Lower lobe of right lung (tissue), 2 donors: ENCODE data around the gene INTS6. TPM values are rescaled to one million over a fixed set of nuclear protein-coding genes. Genes with fewer than 3 reads are reported as not detected.

Experiments used
- ATAC-seq, 2 donors: fragments of 200-7000 bp; cut with Tn5 transposase; one replicate each; pipeline ENCODE4 v1.9.1; 2020 to 2022; ENCODE audit warnings: mild to moderate bottlenecking in 2 of 2, moderate library complexity in 2 of 2
- DNase-seq: peaks from one replicate; pipeline ENCODE4 v3.0.0-alpha.2; 2020
- H3K27ac ChIP-seq: fragments of 200-600 bp; one replicate; pipeline ENCODE4 v1.8.0; 2022
- H3K27me3 ChIP-seq: fragments of 200-600 bp; one replicate; pipeline ENCODE4 v1.8.0; 2022; ENCODE audit warnings: low read depth
- H3K36me3 ChIP-seq: fragments of 200-600 bp; one replicate; pipeline ENCODE4 v1.8.0; 2022; ENCODE audit warnings: mild to moderate bottlenecking
- H3K4me1 ChIP-seq: fragments of 200-600 bp; one replicate; pipeline ENCODE4 v1.8.0; 2022
- H3K4me3 ChIP-seq: fragments of 200-600 bp; one replicate; pipeline ENCODE4 v1.8.0; 2022; ENCODE audit warnings: mild to moderate bottlenecking
- H3K9me3 ChIP-seq: fragments of 200-600 bp; one replicate; pipeline ENCODE4 v1.8.0; 2022
- intact Hi-C: fragments of 100-400 bp; cut with DNase I; formaldehyde crosslinking; loops from one replicate; pipeline ENCODE4 v1.11.0; 2022
- total RNA-seq: library from RNA; stranded (reverse); fragmentation: NEBNext Ultra II Directional; extraction: Animal tissue kit (Norgen Biotek cat#: 25700); gene quantifications from one replicate; pipeline ENCODE4 v1.2.1, GENCODE V29; 2021
- TF ChIP-seq, protein P1 (sequence below): fragments of 200-600 bp; IDR thresholded peaks from one replicate; pipeline ENCODE4 v1.8.0; 2022; ENCODE audit warnings: antibody characterized with exemption, mild to moderate bottlenecking
- donor health status: DM: no; HTN: yes; CAD: no; lungs with severe emphysema.

INTS6 gene
- total RNA-seq, 1 donor from 2014 or later = 29.5 TPM

DNA sequence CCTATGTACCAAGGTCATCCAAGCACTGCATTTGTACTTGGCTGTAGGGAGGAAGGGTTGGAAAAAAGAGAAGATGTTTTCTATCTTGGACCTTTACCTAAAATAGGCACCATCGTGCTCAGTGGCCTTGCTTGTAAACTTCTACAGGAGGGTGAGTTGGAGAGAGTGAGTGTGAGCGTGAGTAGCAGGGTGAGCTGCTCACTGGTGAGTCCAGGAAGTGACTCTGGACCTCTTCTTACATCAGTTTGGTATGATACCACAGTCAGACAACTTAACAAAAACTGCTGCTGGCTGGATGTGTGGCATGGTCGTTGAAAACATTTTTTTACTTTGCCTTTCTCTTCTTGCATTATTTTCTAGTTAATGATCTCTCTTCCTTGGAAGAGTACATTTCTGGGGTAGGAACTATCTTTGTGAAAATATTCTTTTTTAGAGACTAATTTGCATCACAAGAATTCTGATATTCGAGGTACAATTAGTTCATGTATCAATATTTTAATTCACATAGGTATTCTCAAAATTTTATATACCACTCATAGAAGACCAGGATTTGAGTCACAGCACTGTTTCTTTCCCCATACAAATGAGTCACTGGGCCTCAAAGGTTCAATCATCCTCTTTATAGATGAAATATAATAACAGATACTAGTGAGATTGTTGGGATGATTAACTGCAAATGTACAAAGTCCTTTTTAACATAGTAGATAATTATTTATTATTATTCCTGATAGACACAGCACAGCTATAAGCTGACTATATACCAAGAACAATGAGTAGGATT, 112.7 kb downstream of the INTS6 start:
- TF ChIP-seq, protein P1, sequence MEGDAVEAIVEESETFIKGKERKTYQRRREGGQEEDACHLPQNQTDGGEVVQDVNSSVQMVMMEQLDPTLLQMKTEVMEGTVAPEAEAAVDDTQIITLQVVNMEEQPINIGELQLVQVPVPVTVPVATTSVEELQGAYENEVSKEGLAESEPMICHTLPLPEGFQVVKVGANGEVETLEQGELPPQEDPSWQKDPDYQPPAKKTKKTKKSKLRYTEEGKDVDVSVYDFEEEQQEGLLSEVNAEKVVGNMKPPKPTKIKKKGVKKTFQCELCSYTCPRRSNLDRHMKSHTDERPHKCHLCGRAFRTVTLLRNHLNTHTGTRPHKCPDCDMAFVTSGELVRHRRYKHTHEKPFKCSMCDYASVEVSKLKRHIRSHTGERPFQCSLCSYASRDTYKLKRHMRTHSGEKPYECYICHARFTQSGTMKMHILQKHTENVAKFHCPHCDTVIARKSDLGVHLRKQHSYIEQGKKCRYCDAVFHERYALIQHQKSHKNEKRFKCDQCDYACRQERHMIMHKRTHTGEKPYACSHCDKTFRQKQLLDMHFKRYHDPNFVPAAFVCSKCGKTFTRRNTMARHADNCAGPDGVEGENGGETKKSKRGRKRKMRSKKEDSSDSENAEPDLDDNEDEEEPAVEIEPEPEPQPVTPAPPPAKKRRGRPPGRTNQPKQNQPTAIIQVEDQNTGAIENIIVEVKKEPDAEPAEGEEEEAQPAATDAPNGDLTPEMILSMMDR = no peak
- H3K27me3 ChIP-seq = no peaks in the 10 kb centered on the region
- no peaks in the 10 kb centered on the region for H3K9me3 ChIP-seq
- H3K27ac ChIP-seq = no peak overlapping the region
- no peak for DNase-seq
- intact Hi-C loops = no loop called here
- H3K4me3 ChIP-seq = no peak overlapping the region
- H3K36me3 ChIP-seq = no peaks in the 10 kb centered on the region
- no peak for ATAC-seq
- H3K4me1 ChIP-seq = no peaks in the 10 kb centered on the region

DNA sequence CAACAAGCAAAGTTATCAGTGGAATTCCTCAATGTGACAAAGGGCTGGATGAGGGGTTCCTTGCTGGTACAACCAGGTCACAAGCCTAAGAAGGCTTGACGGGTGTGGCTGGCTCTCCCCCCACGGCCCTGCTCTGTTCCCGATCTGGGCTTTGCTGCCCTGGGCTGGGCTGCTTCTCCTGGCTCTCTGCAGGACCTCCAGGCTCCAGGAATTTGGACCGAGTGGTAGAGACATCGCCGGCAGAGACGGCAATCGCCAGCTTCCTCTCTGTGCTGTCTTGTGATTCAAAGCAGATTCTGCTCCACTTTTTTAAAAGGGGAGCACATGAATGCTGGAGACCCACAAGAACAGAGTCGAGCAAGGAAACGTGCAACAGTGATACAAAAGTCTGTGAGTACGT, 113.5 kb downstream of the INTS6 start, which contains the start of gene SERPINE3:
Gene SERPINE3, plus strand, starts transcription at position 338 of the 400 bp plus-strand sequence. CDS start 1,401 bp downstream, outside the sequence.
- TF ChIP-seq, protein P1 = no peak
- H3K4me1 ChIP-seq = no peaks in the 10 kb centered on the region
- DNase-seq (no peak), ATAC-seq (no peak)
- no peaks in the 10 kb centered on the region for H3K9me3 ChIP-seq
- no peaks in the 10 kb centered on the region for H3K36me3 ChIP-seq
- no peak within 1 kb of the TSS for H3K27ac ChIP-seq
- intact Hi-C loops = no loop called here
- H3K27me3 ChIP-seq = no peaks in the 10 kb centered on the region
- no peak within 1 kb of the TSS for H3K4me3 ChIP-seq

DNA sequence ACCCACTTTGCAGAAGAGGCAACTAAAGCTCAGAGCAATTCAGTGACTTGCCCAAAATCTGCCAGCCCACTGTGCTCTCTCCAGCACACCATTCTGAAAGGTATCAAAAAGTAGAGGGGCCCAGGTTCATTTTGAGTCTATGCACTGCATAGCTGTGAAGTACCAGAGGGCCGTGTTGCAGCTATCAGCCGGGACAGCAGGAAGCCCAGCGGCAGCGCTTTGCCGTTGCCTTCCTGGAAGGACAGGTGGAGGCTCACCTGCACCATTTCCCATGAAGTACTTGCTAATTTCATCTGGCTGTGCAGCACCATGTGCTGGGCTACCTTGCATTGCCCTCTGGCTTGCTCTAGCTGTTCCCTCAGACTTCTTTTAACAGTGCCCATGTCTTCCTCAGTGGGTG, 116.1 kb downstream of the INTS6 start:
- H3K9me3 ChIP-seq = no peaks in the 10 kb centered on the region
- TF ChIP-seq, protein P1 = no peak
- no peaks in the 10 kb centered on the region for H3K36me3 ChIP-seq
- intact Hi-C loops = no loop called here
- DNase-seq = no peak
- no peak overlapping the region for H3K27ac ChIP-seq
- no peak overlapping the region for H3K4me3 ChIP-seq
- no peaks in the 10 kb centered on the region for H3K4me1 ChIP-seq
- ATAC-seq = no peak
- H3K27me3 ChIP-seq = no peaks in the 10 kb centered on the region

DNA sequence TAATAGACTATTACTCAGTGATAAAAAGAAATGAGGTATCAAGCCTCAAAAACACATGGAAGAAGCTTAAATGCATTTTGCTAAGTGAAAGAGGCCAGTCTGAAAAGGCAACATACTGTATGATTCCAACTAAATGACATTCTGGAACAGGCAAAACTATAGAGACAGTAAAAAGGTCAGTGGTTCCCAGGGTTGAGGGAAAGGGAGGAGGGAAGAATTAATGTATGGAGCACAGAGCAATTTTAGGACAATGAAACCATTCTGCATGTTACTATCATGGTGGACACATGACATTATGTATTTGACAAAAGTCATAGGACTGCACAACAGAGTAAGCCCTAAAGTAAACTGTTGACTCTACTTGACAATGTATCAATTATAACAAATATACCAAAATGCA, 119.0 kb downstream of the INTS6 start:
- H3K4me3 ChIP-seq = no peak overlapping the region
- H3K27me3 ChIP-seq = no peaks in the 10 kb centered on the region
- TF ChIP-seq, protein P1 = no peak
- no peak overlapping the region for H3K27ac ChIP-seq
- no peaks in the 10 kb centered on the region for H3K36me3 ChIP-seq
- no peaks in the 10 kb centered on the region for H3K4me1 ChIP-seq
- DNase-seq (no peak), ATAC-seq (no peak)
- intact Hi-C loops = no loop called here
- no peaks in the 10 kb centered on the region for H3K9me3 ChIP-seq

DNA sequence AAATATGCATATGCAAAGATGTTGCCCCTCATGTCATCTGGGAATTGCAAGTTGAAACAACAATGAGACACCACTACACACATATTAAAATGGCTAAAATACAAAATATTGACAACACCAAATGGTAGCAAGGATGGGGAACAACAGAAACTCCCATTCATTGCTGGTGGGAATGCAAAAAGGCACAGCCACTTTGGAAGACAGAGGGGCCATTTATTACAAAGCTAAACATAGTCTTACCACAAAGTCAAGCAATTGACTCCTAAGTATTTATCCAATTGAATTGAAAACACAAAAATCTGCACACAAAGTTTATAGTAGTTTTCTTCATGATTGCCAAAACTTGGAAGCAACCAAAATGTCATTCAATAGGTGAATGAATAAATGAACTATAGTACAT, 119.4 kb downstream of the INTS6 start:
- intact Hi-C loops = no loop called here
- DNase-seq (no peak), ATAC-seq (no peak)
- no peaks in the 10 kb centered on the region for H3K9me3 ChIP-seq
- no peaks in the 10 kb centered on the region for H3K27me3 ChIP-seq
- H3K27ac ChIP-seq = no peak overlapping the region
- no peaks in the 10 kb centered on the region for H3K4me1 ChIP-seq
- TF ChIP-seq, protein P1 = no peak
- no peaks in the 10 kb centered on the region for H3K36me3 ChIP-seq
- H3K4me3 ChIP-seq = no peak overlapping the region
